GM12801 (cell line): ENCODE measurements around the gene DLX6.

Experiments used
- TF ChIP-seq, protein P1 (sequence below): IDR thresholded peaks from one replicate; pipeline ENCODE4 v1.5.1; 2011; ENCODE audit warnings: control low read depth; ENCODE audit not compliant: insufficient read length; ENCODE audit errors: extremely low read depth

Gene DLX6

DNA sequence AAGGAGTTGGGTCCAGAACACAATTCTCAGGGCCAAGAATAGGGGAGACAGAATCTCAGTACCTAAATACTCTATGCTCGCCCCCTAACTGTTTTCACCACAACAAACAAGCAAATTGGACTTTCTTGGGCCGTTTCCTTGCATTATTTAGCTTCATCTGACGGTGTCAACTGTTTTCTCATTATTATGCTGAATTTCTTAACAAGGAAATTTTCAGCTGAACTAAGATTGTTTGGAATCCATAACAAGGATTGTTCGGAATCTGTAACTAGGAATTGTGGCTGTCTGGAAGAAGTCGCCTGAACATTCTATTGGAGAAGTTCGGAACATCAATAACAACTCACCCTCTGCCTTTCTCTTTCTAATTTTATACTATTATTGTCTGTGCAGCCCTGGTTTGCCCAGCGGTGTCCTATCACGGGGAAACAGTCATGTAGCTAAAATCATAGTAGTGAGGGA lies 15.5 kb upstream of the DLX6 start:
- TF ChIP-seq, protein P1, sequence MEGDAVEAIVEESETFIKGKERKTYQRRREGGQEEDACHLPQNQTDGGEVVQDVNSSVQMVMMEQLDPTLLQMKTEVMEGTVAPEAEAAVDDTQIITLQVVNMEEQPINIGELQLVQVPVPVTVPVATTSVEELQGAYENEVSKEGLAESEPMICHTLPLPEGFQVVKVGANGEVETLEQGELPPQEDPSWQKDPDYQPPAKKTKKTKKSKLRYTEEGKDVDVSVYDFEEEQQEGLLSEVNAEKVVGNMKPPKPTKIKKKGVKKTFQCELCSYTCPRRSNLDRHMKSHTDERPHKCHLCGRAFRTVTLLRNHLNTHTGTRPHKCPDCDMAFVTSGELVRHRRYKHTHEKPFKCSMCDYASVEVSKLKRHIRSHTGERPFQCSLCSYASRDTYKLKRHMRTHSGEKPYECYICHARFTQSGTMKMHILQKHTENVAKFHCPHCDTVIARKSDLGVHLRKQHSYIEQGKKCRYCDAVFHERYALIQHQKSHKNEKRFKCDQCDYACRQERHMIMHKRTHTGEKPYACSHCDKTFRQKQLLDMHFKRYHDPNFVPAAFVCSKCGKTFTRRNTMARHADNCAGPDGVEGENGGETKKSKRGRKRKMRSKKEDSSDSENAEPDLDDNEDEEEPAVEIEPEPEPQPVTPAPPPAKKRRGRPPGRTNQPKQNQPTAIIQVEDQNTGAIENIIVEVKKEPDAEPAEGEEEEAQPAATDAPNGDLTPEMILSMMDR, result no peak

DNA sequence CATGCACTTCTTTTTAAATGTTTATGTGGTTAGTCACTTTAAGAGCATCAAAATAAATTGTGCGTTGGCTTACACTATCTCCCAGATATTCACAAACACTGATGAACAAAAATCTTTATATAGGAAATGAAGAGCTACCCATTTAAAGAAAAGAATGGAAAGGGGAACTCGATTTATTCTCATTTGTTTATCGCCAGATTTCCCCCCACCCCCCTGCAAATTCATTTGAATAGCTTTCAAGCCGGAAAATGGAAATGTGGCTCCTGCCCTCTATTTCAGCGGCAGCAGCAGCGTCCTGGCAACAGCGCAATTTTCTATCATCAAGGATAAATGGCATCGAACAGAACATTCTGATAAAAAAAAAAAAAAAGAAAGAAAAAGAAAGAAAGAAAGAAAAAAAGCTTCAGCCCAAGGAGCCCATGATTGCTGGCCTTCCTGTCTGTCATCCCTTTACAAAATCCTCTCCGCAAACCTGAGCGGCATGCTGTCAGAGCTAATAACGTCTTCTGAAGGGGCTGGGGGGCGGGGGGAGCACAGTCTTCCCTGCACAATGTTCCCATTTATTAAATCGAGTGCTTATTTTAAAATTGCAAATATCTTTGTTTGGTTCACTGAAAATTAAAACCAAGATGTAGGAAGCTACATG lies 13.7 kb upstream of the DLX6 start:
- TF ChIP-seq, protein P1, result no peak

DNA sequence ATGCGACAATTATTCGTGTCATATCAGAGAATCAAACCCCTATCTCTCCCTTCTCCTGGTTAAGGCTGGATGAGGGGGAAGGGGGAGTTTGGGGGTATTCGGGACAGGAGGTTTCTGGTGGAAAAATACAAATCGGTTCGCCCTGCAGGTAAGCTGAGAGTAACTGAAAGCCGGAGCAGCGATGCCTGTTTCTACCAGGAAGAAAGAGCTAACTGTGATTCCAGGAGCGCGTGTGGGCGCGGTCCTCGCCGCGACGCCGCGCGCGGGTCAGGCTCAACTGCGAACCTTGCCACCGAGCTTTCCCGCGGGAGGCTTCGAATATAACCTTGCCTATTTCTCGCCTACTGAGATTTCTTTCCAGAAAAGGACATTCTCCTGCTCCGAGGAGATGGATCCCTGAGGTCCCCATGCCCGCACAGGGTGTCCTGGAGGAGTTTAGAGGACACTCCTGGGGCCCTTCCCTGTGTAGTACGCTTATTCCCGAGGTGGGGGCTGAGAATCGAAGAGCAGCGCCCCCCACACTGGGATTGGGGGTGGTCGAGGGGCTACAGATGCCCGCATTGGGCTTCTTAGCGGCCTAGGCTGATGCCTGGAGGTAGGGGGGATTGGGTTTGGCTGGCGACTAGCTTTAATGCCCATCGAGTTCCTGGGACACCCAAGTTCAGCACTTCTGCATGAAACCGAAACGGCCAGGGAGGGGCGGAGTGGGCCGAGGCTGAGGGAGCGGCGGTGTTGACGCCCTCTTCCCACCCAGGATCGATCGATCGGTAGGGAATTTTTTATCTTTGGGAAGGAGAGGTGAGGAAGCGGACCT lies 13.0 kb upstream of the DLX6 start:
- TF ChIP-seq, protein P1, result no peak

DNA sequence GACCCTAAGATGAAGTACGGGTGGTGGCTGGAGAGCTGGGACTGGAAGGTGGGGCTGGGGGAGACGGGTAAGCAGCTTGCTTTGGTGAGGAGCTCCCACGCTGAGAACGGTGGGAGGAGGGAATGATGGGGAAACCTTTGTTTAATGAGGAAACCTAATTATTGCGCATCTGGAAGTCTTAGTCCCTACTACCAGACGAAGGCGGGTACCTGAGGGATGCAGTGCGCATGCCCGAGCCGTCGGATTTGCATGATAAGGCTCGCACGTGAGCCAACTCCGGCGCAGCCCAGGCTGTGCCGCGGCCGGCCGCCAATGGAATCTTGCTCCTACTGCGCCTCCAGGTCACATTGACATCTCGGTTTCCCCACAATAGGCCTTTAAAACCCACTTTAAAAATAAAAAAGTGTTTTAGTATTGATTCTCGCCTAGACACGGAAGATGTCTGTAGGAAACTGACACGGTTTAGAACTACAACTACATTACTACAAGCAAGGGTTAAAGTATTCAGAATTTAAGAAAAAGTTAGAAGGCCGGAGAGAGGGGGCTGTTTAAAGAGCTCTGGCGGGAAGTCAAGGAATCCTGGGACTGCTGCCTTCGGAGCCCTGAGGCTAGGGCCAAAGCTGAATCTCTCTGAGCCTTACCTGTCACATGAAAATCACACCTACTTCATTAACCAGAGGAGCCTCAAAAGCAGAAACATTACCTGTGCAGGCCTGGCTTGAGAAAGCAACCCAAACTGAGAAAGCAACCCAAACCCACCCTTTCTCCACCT lies 12.1 kb upstream of the DLX6 start:
- TF ChIP-seq, protein P1, result no peak

DNA sequence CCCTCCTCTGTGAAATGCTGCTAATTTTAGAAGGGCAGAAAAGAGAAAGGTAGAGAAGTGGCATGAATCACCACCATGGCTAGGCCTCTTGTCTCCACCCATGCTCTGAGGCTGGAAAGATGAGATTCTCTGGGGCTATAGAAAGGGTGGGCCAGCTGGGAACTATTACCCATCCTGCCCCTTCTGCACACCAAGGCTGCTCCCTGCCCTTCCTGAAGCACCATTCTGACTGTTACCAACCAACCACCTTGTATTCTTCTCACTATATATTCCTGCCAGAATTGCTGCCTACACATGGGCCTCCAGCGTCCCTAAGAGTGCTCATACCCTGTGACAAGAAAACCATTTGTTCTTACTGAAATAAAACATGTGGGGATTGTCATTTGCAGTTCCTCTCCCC lies 11.4 kb upstream of the DLX6 start:
- TF ChIP-seq, protein P1, result no peak

DNA sequence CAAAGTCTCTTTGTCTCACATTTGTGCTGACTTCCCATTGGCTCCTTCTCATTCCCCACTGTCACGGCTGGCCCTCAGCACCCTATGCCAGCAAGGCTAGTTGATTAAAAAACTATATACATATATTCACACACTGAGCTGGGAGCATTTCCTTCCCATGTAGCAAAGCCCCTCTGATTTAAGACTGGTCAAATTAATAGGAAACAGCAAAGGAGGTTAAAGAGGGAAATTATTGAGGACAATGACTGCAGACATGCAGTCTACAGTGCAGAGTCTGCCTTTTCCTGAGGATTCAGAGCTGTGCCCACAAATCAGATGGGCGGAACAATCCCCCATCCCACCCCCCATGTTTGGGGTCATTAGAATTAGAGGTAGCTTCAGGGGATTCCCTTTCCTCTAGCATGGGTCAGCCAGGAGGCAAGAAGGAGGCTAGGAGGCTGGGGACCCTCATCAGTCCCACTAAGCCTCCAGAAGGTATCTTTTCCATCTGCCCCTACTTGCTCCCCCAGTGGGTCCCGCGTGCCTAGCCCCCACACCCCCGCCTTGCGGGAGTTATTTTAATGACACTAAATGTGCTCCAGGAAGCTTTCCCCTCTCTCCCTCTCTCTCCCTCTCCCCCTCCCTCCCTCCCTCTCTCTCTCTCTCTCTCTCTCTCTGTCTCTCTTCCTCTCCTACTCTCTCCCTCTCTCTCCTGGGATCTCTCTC lies 9.8 kb upstream of the DLX6 start:
- TF ChIP-seq, protein P1, result no peak
